DMS 273 treated with DMSO at 0.1 percent for 48 hours (cell line): Measurements from ENCODE around the gene PRPS2.
A peak's percentile ranks its signal among the peaks of the same experiment; 100 is the strongest.

Source experiments
- DNase-seq: peaks from one replicate; lab custom pipeline; 2025; lab: John Stamatoyannopoulos, UW

PRPS2 gene

GRCh38 chrX:12791257-12792228 is at the start of gene PRPS2:
TSS of gene PRPS2 (plus strand) at chrX:12791412. CDS start at chrX:12791498, 86 bp downstream.
- DNase-seq = no peak

DNA sequence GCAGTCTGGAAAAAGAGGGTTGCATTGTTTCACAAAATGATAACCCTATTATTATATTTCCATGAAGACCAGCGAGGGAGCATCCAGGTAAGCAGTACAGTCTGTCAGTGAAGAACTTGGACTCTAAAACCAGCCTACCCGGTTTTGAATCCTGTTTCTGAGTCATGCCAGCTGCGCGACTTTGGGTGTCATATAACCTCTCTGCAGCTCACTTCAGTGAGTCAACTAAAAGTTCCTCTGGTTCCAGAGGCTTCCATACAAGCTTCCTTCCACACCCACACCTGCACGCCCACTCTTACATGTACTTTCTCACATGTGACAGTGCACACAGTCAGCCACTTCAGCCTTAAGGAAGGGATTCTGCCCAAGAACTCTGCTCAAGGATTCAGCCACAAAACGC is 49.8 kb upstream of the PRPS2 start:
- no peak for DNase-seq

DNA sequence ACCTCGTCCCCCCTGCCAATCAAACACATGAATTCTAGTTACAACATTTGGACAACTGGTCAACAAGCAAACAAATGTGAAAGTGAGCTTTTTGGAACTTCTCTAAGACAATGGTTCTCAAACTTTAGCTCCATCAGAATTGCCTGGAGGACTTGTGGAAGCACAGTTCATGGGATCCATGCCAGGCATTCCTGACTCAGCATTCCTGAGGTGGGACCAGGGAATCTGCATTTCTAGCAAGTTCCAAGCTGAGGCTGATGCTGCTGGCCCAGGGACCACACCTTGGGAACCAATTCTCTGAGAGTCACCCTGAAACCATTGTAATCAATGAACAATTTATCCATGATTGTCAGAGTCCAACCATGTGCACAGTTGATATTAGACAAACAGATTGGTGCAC is 43.8 kb upstream of the PRPS2 start:
- no peak for DNase-seq

- no peak for DNase-seq
Measured at GRCh38 chrX:12751887-12752286, 39.3 kb upstream of the PRPS2 start.

- no peak for DNase-seq
Measured at GRCh38 chrX:12753366-12753765, 37.8 kb upstream of the PRPS2 start.

DNA sequence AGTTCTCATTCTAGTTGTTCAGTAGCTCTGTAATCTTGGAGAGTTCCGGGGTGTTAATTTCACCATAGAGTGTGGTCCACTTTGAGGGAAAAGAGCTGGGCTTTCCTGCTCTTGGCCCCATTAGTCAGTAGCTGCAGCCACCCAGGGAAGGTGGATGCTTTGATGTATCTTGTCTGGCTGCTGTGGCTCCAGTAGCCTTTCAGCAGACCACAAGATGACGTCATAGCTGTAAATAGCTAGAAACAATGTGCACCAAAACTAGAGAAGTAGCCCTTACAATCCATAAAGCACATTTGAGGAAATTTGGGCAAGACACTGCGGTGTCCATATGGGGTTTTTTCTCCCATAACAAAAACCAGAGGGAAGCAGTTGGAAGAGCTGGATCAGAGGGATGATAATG is 32.9 kb upstream of the PRPS2 start:
- DNase-seq = no peak

- no peak for DNase-seq
Measured at GRCh38 chrX:12767856-12768255, 23.4 kb upstream of the PRPS2 start.

DNA sequence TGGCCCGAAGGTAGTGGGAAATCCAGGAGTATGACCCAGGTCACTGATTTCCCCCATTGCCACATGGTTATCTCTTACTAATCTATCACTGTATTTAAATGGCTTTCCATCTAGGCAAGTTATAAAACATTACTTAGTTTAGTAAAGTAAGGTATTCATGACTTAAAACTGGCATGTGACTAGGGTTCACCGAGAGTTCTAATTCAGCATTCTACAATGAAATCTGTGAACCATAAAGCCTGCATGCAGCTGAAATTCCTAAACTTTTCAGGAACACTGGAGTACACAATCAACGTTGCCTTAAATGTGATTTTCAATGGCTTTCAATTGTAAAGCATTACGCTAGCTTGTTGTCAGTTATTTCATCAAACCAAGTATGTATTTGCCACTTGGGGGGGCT is 22.7 kb upstream of the PRPS2 start:
- no peak for DNase-seq

DNA sequence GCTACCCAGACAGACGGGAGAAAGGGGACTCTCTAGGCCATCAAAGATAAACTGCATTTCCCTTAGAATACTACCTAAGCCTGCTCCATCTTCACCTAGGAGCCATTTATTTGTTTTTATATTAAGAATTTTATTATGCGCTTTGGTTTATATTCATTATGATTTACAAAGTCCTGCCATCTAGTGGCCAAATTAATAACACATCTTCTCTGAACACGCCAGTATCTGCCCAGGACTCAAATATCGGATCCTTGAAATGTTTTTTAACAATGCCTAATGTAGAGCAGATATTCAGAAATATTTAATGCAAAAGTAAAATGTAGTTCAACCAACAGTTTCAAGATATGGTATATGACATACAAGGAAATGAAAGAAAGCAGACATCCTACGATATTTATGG is 20.8 kb upstream of the PRPS2 start:
- DNase-seq = no peak

DNA sequence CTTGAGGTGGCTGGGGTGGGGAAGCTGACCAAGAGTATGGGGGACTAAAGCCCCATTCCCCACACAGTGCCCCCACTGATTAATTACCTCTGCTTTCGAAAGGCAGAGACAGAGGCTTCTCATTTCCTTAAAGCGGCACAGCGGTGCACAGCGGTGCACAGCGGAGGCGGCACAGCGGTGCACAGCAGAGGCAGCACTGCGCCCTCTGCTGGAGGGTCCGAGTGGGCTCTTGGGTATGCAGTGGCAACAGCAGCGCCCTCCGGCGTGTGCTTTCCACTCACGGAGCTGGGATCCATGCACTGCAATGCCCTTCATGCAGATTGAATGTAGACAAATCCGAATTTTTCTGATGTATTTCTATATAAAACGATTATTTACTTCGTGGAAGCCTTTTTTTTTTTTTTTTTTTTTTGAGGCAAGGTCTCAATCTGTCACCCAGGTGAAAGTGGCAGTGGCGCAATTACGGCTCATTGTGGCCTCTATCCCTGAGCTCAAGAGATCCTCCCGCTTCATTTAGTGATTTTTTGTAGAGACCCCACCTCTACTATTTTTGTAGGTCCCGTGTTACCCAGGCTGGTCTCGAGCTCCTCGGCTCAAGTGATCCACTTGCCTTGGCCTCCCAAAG is 19.7 kb upstream of the PRPS2 start:
- no peak for DNase-seq

- no peak for DNase-seq
Measured at GRCh38 chrX:12777670-12778069, 13.5 kb upstream of the PRPS2 start.

DNA sequence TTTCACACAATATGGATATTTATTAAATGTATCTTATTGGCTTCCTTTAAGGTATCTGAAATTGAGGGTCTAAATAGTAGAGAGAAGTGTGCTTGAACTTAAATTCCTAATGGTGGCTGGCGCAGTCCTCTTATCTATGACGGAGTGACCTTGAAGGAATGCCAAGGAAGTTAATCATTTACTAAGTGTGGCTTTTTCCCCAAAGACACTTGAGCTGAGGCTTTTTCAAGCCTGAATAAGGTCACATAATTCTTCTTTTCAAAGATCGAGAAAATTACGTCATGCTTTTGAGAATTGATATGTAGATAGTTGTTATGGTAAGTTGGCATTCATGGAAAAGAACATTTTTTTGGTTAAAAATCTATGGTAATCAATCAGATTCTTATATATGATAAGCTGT is 11.7 kb upstream of the PRPS2 start:
- DNase-seq = no peak

DNA sequence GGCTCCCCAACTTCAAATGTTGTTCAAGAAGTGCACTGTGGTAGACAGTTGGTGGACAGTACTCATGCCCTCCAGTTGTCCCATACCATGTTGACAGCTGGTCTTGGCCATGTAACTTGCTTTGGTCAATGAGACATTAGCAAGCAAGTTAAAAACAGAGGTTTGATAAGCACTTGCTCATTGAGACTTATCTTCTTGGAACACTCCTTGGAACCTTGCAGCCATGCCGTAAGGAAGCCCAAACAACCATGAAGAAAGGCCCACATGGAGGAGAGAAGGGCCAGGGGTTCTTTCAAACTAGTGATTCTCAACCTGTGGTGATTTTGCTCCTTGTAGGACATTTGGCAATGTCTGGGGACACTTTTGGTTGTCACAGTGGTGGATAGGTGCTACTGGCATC is 2.6 kb upstream of the PRPS2 start:
- no peak for DNase-seq

DNA sequence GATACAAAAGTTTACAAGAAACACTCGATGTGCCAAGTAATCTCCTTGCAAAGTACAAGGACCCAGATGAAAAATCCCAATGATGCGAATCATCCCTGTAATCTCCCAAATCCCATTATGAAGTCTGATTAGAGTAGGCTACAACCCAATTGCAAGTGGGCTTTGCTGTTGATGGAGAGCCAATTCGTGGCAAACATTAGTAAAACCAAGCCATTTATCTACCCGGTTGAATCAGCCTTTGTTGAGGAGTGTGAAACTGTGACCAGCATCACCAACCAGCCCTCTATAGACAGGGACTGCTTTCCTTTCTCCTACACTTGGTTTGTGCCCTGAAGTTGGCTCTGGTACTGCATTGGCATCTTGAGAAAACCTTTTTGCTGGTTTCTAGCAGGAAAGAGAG is 1.2 kb upstream of the PRPS2 start:
- DNase-seq = no peak

GRCh38 chrX:12790885-12791256 is 341 bp upstream of the PRPS2 start:
- DNase-seq = no peak

DNA sequence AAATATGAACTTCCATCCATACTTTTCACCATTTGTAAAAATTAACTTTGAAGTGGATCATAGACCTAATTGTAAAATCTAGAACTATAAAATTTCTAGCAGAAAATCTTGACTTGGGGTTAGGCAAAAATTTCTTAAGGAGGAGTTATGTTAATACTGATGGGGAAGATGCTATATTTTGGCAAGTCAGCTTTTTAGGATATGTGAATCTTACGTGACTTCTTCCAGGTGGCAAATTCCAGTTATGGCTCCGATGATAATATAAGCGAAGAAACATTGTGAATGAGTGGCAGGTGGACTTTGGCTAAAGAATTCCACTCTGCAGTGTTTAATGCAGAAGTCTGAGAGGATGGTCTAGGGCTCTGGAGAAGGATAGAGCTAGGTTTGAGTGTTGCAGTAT is 1.5 kb downstream of the PRPS2 start:
- no peak for DNase-seq

- no peak for DNase-seq
Measured at GRCh38 chrX:12794654-12795053, 3.4 kb downstream of the PRPS2 start.

- DNase-seq = no peak
Measured at GRCh38 chrX:12798601-12799000, 7.4 kb downstream of the PRPS2 start.

DNA sequence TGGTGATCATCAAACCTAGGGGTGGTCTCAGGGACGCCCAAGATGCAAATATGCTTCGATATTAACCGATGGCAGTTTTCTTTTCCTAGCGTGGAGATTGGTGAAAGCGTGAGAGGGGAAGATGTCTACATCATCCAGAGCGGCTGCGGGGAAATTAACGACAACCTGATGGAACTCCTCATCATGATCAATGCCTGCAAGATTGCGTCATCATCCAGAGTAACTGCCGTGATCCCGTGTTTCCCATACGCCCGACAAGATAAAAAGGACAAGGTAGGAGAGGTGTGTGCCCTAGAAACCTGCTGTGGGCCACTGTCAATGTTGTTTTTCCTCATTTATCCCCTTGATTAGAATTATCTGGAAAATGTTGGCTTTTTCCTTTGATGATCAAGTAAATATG is 7.9 kb downstream of the PRPS2 start:
- no peak for DNase-seq

- no peak for DNase-seq
Measured at GRCh38 chrX:12802741-12803140, 11.5 kb downstream of the PRPS2 start.

GRCh38 chrX:12804655-12805054 is 13.4 kb downstream of the PRPS2 start:
- no peak for DNase-seq

DNA sequence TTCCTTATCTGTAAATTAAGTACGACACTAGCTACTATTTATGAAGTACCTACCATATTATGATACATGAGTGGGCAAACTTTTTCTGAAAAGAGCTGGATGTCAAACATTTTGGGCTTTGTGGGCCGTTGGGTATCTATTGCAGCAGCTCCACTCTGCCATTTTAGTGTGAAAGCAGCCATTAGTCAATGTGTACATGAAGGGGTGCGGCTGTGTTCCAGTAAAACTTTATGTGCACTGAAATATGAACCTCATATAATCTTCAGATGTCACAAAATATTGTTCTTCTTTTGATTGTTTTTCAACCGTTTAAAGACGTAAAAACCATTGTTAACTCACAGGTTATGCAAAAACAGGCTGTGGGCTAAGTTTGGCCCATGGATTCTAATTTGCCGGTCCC is 14.1 kb downstream of the PRPS2 start:
- DNase-seq = no peak

DNA sequence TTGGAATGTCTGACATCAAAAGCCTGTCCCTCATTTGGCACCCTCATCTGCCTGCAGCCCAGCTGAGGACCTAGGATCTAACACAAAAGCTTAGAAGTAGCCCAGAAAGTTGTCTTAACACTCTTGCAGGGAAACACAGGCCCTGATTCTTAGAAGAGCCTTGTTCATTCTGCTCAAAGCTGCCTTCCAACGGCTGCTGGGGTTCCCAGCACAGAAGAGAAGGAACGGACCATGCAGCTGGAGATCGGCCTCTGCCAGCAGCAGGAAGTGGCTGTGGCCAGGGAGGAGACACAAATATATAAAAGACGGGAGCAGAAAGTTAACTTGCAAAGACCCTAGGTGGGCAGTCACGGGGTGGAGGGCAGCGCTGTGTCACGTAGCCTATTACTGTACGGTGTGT is 20.4 kb downstream of the PRPS2 start:
- DNase-seq = no peak

GRCh38 chrX:12814420-12814819 is 23.2 kb downstream of the PRPS2 start:
- peak; percentile 2 for DNase-seq
